ENCODE data around the gene MCM6. TPM values are rescaled to one million over a fixed set of nuclear protein-coding genes. Genes with fewer than 3 reads are reported as not detected.

MCM6 gene
- total RNA-seq, 1 experiment from 2014 or later = 110 TPM

DNA sequence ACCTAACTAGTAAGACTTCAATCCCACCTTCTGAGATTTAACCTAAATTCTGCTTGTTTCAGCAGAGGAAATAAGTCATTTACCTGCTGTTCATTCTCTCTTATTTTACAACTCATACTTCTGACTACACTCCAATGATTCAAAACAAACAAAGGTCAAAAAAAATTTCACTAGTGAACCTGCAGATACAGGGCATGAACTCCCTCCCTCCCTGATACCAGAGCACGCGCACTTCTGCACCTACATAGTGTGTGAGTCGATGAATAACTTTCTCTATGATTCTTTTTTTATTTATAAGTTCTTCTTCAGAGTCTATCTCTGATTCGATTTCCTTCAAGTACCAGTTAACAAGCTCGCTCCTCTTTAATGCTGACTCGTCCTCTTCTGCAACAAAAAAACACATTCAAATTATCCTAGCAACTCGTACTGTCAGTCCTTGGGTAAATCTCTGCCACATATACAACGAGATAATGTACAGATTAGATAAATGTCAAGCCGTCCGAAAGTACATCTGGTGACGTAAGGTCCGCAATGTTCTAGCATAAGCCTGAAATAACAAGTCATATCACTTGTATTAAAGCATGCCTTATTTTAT, 31.8 kb downstream of the MCM6 start:
- Histone ChIP-seq H3K27ac (no peak overlapping the region), H3K27me3 (no peaks in the 10 kb centered on the region), H3K4me1 (no peaks in the 10 kb centered on the region), H3K36me3 (peaks cover 85% of the 10 kb centered on the region), H3K4me3 (no peak overlapping the region), H3K9me3 (replicated peaks) (peaks cover 3% of the 10 kb centered on the region; the same call in 1 of the 2 replicates)
- DNase-seq = no peak

DNA sequence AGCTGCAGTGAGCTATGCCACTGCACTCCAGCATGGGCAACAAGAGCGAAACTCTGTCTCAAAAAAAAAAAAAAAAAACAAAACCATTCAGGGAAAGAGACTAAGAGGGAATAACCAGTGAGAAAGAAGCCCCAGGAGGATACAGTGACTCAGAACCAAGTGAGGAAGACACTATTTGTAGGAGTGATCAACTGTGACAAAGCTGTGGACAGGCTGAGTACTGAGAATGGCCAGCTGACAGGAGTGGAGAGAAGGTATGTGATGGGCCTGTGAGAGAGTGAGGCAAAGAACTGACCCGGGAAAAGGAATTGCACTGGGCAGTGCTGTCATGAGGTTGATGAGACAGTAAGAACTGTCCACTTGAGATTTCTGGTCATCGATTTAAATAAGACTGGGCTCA, 32.6 kb downstream of the MCM6 start:
- no peaks in the 10 kb centered on the region for H3K4me1 ChIP-seq
- H3K27me3 ChIP-seq = no peaks in the 10 kb centered on the region
- DNase-seq = no peak
- H3K4me3 ChIP-seq = no peak overlapping the region
- no peak overlapping the region for H3K27ac ChIP-seq
- H3K9me3 ChIP-seq (replicated peaks) = peaks cover 3% of the 10 kb centered on the region; the same call in 1 of the 2 replicates
- H3K36me3 ChIP-seq = peaks cover 81% of the 10 kb centered on the region

GRCh38 chr2:135840601-135841000, 35.6 kb downstream of the MCM6 start:
- H3K4me1 ChIP-seq = no peaks in the 10 kb centered on the region
- no peak overlapping the region for H3K4me3 ChIP-seq
- peaks cover 54% of the 10 kb centered on the region for H3K36me3 ChIP-seq
- DNase-seq = no peak
- H3K27ac ChIP-seq = no peak overlapping the region
- peaks cover 3% of the 10 kb centered on the region; the same call in 1 of the 2 replicates for H3K9me3 ChIP-seq (replicated peaks)
- H3K27me3 ChIP-seq = no peaks in the 10 kb centered on the region

DNA sequence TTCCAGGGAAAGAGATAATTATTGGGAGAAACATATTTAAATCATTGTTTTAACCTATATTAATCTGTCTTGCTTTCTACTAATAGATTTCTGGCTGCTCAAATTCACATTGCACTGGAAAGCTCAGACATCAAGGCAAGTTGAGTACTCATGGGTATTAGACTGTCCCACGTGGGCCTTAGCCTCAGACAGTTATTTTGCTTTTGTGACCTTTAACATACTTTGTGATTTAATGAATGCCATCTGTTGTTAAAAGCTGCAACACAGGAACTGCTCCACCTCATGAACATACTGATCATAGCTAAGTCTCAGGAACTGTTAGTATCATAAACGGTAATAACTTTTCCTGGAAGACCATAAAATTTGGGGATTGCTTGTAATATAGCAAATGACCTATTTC, 36.5 kb downstream of the MCM6 start:
- Histone ChIP-seq H3K4me3 (no peak overlapping the region), H3K27ac (no peak overlapping the region), H3K27me3 (no peaks in the 10 kb centered on the region), H3K36me3 (peaks cover 46% of the 10 kb centered on the region), H3K9me3 (replicated peaks) (peaks cover 3% of the 10 kb centered on the region; the same call in 1 of the 2 replicates), H3K4me1 (no peaks in the 10 kb centered on the region)
- DNase-seq = peak in 1 of 2 experiments; percentile 28

- Histone ChIP-seq H3K4me1 (no peaks in the 10 kb centered on the region), H3K27ac (no peak overlapping the region), H3K27me3 (no peaks in the 10 kb centered on the region), H3K4me3 (no peak overlapping the region), H3K9me3 (replicated peaks) (peaks cover 3% of the 10 kb centered on the region; the same call in 1 of the 2 replicates), H3K36me3 (peaks cover 34% of the 10 kb centered on the region)
- DNase-seq = no peak
Measured at GRCh38 chr2:135838502-135838901, 37.7 kb downstream of the MCM6 start.

DNA sequence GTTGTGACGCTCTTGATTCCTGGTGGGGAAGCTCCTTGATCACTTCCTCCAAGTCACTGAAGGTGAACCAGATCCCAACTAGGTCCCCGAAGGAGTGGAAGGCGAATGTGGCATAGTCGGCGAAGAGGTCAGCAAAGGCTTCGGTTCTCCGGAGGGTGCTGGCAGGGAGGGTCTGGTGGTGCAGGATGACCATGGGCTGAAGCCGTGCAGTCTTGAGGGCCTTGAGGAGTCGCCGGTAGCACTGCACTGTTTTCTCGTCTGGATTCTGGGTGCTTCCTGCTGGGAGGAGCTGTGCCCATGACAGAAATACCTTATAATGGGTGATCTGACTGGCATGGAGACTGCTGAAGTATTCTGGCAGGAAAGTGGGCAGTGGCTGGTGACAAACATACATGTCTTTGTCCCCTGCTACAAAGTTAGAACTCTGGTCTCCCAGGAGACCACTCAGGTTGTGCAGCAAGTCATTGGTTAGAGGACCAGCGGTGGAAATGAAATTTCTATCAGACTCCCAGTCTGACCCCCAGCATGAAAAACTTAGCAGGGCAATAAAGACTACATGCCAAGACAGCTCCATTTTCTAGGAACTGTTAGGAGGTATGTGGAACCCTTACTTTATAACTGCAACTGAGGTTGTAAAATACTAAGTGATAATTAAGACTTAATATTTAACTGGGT, 39.5 kb downstream of the MCM6 start, which contains the start of gene LCT:
TSS of gene LCT (minus strand) at position 589 of the 675 bp plus-strand sequence. CDS start at position 574, 15 bp downstream.
- Histone ChIP-seq H3K36me3 (peaks cover 20% of the 10 kb centered on the region), H3K9me3 (replicated peaks) (0 out of 2 replicates have a peak, but pooled peaks cover 3% of the 10 kb centered on the region), H3K27ac (no peak within 1 kb of the TSS), H3K4me3 (no peak within 1 kb of the TSS), H3K27me3 (no peaks in the 10 kb centered on the region), H3K4me1 (no peaks in the 10 kb centered on the region)
- no peak for DNase-seq

DNA sequence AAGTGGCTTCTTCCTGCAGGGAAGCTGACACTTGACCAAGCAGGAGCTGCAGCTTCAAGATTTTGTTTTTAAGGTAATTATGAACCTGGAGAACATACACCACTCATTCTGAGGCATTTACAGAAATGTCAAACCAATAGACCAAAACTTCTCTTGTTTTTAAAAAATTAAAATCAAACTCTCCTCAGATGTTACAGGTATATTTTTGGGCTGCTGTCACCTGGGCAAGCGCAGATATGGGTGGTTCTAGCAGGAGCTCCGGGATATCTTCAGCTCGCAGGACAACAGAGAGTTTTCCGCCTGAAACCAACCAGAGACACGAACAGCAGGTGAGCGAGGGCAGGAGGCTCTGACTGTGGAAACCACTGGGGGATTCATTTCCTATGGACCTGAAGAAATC, 43.4 kb downstream of the MCM6 start:
- Histone ChIP-seq H3K9me3 (replicated peaks) (no peaks in the 10 kb centered on the region), H3K4me3 (no peak overlapping the region), H3K36me3 (no peaks in the 10 kb centered on the region), H3K4me1 (peaks cover 5% of the 10 kb centered on the region), H3K27ac (no peak overlapping the region), H3K27me3 (no peaks in the 10 kb centered on the region)
- DNase-seq = no peak

GRCh38 chr2:135831180-135831812, 44.9 kb downstream of the MCM6 start:
- Histone ChIP-seq H3K9me3 (replicated peaks) (no peaks in the 10 kb centered on the region), H3K36me3 (no peaks in the 10 kb centered on the region), H3K27me3 (no peaks in the 10 kb centered on the region), H3K4me3 (no peak overlapping the region), H3K4me1 (peaks cover 5% of the 10 kb centered on the region), H3K27ac (no peak overlapping the region)
- no peak for DNase-seq

GRCh38 chr2:135829378-135830135, 46.7 kb downstream of the MCM6 start:
- peaks cover 8% of the 10 kb centered on the region for H3K4me1 ChIP-seq
- no peaks in the 10 kb centered on the region for H3K27me3 ChIP-seq
- peak in 1 of 2 experiments; percentile 19 for DNase-seq
- no peak overlapping the region for H3K4me3 ChIP-seq
- H3K9me3 ChIP-seq (replicated peaks) = no peaks in the 10 kb centered on the region
- H3K27ac ChIP-seq = no peak overlapping the region
- no peaks in the 10 kb centered on the region for H3K36me3 ChIP-seq

GRCh38 chr2:135826544-135826943, 49.7 kb downstream of the MCM6 start:
- Histone ChIP-seq H3K36me3 (no peaks in the 10 kb centered on the region), H3K4me1 (peaks cover 8% of the 10 kb centered on the region), H3K4me3 (no peak overlapping the region), H3K9me3 (replicated peaks) (no peaks in the 10 kb centered on the region), H3K27me3 (no peaks in the 10 kb centered on the region), H3K27ac (no peak overlapping the region)
- no peak for DNase-seq

GRCh38 chr2:135825550-135826176, 50.6 kb downstream of the MCM6 start:
- Histone ChIP-seq H3K27ac (peak overlapping the region; percentile 3; the same call in 1 of the 2 replicates), H3K4me3 (no peak overlapping the region), H3K27me3 (no peaks in the 10 kb centered on the region), H3K9me3 (replicated peaks) (no peaks in the 10 kb centered on the region), H3K36me3 (no peaks in the 10 kb centered on the region), H3K4me1 (peaks cover 8% of the 10 kb centered on the region)
- DNase-seq = peak; percentile 67 to 82

- H3K4me1 ChIP-seq = peaks cover 8% of the 10 kb centered on the region
- no peaks in the 10 kb centered on the region for H3K9me3 ChIP-seq (replicated peaks)
- no peak overlapping the region for H3K4me3 ChIP-seq
- DNase-seq = no peak
- H3K36me3 ChIP-seq = no peaks in the 10 kb centered on the region
- H3K27ac ChIP-seq = peak overlapping the region; percentile 3; the same call in 1 of the 2 replicates
- no peaks in the 10 kb centered on the region for H3K27me3 ChIP-seq
Measured at GRCh38 chr2:135825131-135825530, 51.1 kb downstream of the MCM6 start.

DNA sequence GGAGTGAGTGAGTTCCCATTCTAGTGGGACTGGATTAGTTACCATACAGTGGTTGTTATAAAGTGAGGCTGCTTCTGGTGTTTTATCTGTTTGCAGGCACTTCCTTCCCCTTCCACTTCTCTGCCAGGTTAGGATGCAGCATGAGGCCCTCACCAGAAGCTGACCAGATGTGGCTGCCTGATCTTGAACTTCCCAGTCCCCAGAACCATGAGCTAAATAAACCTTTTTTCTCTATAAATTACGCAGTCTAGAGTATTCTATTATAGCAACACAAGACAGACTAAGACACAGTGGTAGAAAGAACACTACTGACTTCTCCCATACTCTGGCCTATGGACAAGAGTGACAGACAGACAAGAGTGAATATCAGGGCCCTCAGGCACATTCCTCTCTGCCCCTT, 53.4 kb downstream of the MCM6 start:
- H3K27ac ChIP-seq = no peak overlapping the region
- no peak for DNase-seq
- H3K4me1 ChIP-seq = peaks cover 4% of the 10 kb centered on the region
- H3K36me3 ChIP-seq = no peaks in the 10 kb centered on the region
- no peak overlapping the region for H3K4me3 ChIP-seq
- no peaks in the 10 kb centered on the region for H3K9me3 ChIP-seq (replicated peaks)
- H3K27me3 ChIP-seq = no peaks in the 10 kb centered on the region

GRCh38 chr2:135821190-135821589, 55.1 kb downstream of the MCM6 start:
- no peaks in the 10 kb centered on the region for H3K9me3 ChIP-seq (replicated peaks)
- H3K4me1 ChIP-seq = peaks cover 4% of the 10 kb centered on the region
- no peak overlapping the region for H3K27ac ChIP-seq
- H3K36me3 ChIP-seq = no peaks in the 10 kb centered on the region
- DNase-seq = no peak
- no peaks in the 10 kb centered on the region for H3K27me3 ChIP-seq
- no peak overlapping the region for H3K4me3 ChIP-seq
